ENCODE data around the gene LCORL. TPM values are rescaled to one million over a fixed set of nuclear protein-coding genes. Genes with fewer than 3 reads are reported as not detected.

The LCORL gene
- total RNA-seq, 1 experiment from 2014 or later: 15.5 TPM

- no peak overlapping the region for H2BK12ac ChIP-seq (ENCODE audit: insufficient read length, low read depth, low read length)
- H3K14ac ChIP-seq (ENCODE audit: insufficient read depth, low read length): no peak overlapping the region
- H3K4me2 ChIP-seq (ENCODE audit: insufficient read depth, insufficient read length, low read length): no peak overlapping the region
- no peak overlapping the region for H4K8ac ChIP-seq (replicated peaks; ENCODE audit: insufficient read length, low read depth, low read length)
- no peak overlapping the region for H2BK120ac ChIP-seq (ENCODE audit: low read depth, low read length, poor library complexity, severe bottlenecking)
- no peak overlapping the region for H4K5ac ChIP-seq (ENCODE audit: insufficient read length, low read depth, low read length)
- Mint-ChIP-seq H3K9me3 (no peaks in the 10 kb centered on the region; a peak in 2 of 5 replicates), H3K27ac (no peak overlapping the region), H3K36me3 (ENCODE audit: insufficient read depth in 1 of 3, low read depth in 3 of 3) (no peaks in the 10 kb centered on the region; a peak in 1 of 7 replicates), H3K4me1 (no peaks in the 10 kb centered on the region), H3K27me3 (ENCODE audit: low read depth) (peaks cover 8% of the 10 kb centered on the region), H3K4me3 (no peak overlapping the region)
- H3K56ac ChIP-seq (ENCODE audit: insufficient read length, low read depth, low read length): no peak overlapping the region
- no peak overlapping the region for H2BK5ac ChIP-seq (ENCODE audit: insufficient read length, low read length)
- no peaks in the 10 kb centered on the region for H4K20me1 ChIP-seq (ENCODE audit: control insufficient read depth, insufficient read depth, insufficient read length)
- H3K23ac ChIP-seq (ENCODE audit: insufficient read length, low read depth, low read length): no peak overlapping the region
- H3K9ac ChIP-seq (ENCODE audit: extremely low read depth, insufficient read length, low read length): no peak overlapping the region
- H2AK5ac ChIP-seq (ENCODE audit: insufficient read length, low read length): no peak overlapping the region
- H3K27me3 ChIP-seq (ENCODE audit: insufficient read depth, low read length): no peaks in the 10 kb centered on the region
- TF ChIP-seq CTCF (conservative IDR thresholded peaks at IDR 0.05): no peak
- no peaks in the 10 kb centered on the region for H3K23me2 ChIP-seq (ENCODE audit: insufficient read length, low read depth, low read length, poor library complexity, severe bottlenecking)
- no peak for DNase-seq
- H3K4me1 ChIP-seq (ENCODE audit: insufficient read depth, low read length): no peaks in the 10 kb centered on the region
- no peak overlapping the region for H3T11ph ChIP-seq (ENCODE audit: low read length)
- H2AFZ ChIP-seq (ENCODE audit: low read length): no peak overlapping the region
- H3K27ac ChIP-seq (ENCODE audit: insufficient read length, low read depth, low read length): no peak overlapping the region
- no CpG with 5 or more reads among the region's 4 CpGs for WGBS (ENCODE audit: extremely low coverage, insufficient read length, low lambda C conversion rate)
- H4K91ac ChIP-seq (ENCODE audit: insufficient read length, low read depth, low read length): no peak overlapping the region
- H2BK20ac ChIP-seq (ENCODE audit: low read depth, low read length, poor library complexity, severe bottlenecking): no peak overlapping the region
- no peaks in the 10 kb centered on the region for H3K79me1 ChIP-seq (ENCODE audit: insufficient read depth, low read depth, low read length, poor library complexity, severe bottlenecking)
- H3K4ac ChIP-seq (ENCODE audit: low read depth, low read length): no peak overlapping the region
- no peaks in the 10 kb centered on the region for H3K9me3 ChIP-seq (ENCODE audit: control insufficient read depth, low read depth, low read length)
- no peaks in the 10 kb centered on the region for H3K79me2 ChIP-seq (ENCODE audit: insufficient read depth, low read length)
- no peak overlapping the region for H2BK15ac ChIP-seq (ENCODE audit: low read depth, low read length)
- no peak overlapping the region for H3K18ac ChIP-seq (ENCODE audit: insufficient read length, low read depth, low read length)
These were observed 48.3 kb upstream of the LCORL start for GRCh38 chr4:18069810-18070209.

Measured in H9 (cell line).